Stimulated activated CD8-positive, alpha-beta memory T cell treated with anti-CD3 and anti-CD28 coated beads, Interleukin-7, amount 100 ng/mL, for 4 hours (primary cell): ENCODE data around the gene PBX2.
"Not testable (repeated sequence)": the region's sequence is repeated elsewhere in the genome, so short reads cannot be mapped to it uniquely, and the experiment has no call there.

Source experiments
- DNase-seq, 2 donors: peaks; one replicate each; pipeline ENCODE4 v3.0.0-alpha.2; 2020; ENCODE audit warnings: low read depth in 2 of 2

PBX2 gene

DNA sequence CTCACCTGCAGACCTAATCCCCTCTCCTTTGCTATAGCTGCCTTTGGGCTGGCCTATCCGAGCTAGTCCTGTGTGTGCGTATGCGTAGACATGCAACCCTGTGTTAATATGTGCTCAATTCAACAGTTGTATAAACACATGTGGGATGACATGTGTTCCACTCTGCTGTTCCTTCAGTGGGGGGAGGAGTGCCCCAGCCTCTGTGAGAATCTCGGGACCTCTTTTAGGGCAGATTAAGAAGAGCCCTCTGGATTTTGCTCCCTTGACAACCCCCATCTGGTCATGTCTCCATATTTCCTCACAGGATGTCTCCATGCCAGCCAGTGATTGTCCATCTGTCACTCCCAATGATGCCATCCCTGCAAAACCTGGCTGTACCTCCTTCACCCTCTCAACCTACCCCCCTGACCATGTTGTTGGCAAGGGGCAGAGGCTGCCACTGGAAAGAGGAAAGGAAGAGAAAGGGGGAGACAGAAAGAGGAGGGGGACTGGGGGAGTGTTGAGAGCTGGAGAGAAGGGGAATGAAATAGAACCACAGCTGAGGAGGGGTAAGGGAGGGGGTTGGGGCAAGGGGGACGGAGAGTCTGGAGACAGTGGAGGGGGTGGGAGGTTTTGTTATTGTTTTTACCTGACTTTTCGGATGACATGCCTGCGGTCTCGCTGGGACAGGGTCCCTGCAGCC lies 38.7 kb downstream of the PBX2 start:
- no peak for DNase-seq

DNA sequence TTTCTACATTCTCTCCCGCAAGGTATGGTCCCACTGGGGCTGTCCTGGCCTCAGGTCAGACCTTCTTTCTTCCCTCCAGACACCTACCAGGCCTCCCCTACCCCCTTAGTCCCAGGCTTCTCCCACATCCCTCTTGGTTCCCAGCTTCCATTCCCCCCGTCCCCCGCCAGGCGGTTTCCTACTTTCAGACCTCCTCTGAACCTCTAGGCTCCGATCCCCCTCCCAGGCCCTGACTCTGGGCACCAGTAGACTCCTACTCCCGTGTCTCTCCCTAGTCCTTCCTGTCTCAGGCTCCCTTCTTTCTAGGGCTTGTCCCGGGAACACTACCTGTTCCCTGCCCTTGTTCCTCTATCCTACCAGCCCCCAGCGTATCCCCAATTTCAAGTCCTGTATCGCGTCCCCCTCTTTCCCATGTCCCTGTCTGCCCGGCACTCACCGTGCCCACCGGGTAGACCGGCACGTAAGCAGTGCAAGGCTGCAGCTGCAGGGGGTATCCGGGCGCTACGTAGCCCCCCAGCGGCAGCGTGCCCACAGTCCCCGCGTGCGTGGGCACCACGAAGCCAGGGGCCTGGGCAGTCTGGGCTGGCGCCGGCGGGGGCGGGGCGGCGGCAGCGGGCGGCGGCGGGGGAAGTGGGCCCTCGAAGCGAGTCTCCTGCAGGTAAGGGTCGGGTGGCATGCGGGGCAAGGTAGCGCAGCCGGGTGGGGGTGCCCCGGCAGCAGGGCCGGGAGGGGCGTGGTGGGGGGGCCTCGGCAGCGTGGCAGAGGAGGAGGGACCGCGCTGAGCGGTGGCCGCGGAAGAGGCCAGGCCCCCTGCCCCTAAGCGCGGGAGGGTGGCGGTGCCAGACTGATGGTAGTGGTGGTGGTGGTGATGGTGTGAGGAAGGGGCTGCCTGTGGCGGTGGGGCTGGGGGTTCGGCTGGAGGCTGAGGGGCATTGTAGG lies 39.8 kb downstream of the PBX2 start:
- no peak for DNase-seq

DNA sequence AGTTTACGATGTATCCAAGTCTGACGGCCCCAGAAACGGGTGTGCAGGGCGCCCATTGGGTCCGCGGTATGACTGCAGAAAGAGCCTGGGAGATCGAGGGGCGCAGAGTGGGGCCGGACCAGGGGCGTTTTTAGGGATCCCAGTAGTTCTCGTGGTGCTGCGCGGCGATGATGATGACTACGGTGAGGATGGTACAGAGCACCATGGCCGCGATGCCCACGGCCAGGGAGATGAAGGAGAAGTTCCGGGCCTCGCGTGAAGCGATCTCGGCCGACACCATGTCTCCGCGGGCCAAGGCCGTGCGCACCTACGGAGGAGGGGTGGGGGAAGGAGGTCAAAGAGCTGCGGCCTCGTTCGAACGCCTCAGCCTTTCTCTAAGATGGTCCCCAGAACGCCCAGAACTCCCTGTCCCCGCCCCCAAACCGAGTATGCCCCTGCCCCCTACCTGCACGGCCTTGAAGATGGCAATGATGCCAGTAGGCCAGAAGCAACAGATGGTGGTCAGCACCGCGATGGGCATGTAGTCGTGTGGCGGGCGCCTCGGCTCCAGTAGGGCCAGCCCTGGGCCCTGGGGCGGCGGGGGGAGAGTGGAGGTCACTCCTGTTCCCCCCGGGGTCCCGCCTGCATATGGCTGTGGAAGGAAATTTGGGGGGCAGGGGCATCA lies 40.8 kb downstream of the PBX2 start:
- no peak for DNase-seq

DNA sequence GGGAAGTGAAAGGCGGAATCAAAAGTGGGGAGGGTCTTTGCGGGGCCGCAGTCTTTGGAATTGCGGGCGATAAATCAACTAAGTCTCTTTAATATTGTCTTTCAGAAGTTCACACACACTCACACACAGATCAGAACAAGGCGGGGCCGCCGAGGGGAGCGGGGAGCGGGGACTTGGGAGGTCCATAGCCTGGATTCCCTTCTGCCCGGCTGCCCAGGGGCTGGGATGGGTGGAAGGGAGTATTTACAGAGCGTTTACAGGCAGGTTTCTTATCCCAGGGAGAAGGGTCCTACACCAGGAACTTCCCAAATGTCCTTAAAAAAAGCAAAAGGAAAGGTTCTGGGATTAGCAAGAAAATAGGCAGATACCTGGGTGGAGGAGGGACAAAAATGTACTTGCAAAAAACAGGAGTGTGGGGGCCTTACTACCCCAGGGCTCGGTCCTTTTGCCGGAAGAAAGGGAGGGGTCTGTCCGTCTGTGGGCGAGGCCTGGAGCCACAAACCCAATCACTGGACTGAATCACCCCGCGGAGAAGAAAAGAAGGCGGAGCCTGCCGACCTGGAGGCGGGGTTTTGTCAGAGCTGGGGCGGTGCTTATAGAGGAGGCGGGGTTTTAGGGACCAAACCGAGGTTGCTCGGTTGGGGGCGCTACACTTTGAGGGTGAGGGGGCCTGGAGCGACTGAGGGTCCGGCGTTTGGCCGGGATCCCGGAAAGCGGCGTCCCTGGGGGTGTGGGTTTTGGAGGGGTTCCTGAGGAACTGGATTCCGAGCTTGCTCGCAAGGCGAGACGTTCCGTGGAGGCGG lies 41.5 kb downstream of the PBX2 start:
- DNase-seq = peak; percentile 35 to 45

DNA sequence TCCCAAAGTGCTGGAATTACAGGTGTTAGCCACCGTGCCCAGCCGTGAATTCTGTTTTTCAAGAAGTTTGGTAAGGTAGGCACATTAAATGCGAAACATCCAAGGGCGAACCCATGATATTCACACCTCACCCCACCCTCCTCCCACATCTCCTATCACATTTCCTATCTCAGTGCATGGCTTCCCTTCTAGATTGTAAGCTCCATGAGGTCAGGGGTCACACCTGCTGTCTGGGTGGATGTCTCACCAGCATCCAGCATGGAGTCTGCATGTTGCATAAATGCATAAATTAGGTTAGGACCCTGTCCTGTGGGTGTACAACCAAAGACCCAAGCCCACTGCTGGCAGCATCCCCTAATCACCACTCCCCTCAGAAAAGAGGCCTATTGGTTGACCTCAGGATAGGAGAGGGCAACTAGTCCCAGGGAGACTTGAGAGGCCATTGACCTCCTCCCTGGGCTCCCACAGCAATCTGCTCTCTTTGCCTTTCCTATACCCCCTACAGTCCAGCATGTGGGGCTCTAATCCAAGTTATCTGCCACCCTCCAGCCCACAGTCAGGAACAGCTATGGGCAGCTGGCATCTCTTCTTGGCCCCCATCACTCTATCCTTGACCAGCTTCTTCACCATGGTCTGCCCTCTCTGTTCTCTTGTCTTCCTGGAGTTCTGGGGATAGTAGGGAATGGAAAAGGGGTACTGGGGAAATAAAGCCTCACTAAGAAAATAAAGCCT lies 42.4 kb downstream of the PBX2 start:
- no peak for DNase-seq

DNA sequence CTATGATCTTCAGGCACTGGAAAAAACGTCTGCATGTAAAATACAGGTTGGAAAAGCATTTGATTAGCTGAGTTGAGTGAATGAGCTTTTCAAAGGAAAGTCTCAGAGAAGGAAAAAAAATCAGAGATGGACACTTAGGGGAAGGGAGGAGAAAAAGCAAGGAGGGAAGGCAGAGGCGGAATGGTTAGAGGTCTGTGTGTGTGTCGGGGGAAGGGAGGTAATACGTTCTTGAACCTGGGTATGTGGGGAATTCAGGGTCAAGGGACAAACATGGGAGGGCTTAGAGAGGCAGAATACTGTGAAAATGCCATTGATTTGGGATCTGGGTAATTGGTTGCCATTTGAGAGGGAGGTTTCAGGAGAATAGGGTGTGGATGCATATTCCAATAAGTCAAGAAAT lies 43.3 kb downstream of the PBX2 start:
- no peak for DNase-seq

DNA sequence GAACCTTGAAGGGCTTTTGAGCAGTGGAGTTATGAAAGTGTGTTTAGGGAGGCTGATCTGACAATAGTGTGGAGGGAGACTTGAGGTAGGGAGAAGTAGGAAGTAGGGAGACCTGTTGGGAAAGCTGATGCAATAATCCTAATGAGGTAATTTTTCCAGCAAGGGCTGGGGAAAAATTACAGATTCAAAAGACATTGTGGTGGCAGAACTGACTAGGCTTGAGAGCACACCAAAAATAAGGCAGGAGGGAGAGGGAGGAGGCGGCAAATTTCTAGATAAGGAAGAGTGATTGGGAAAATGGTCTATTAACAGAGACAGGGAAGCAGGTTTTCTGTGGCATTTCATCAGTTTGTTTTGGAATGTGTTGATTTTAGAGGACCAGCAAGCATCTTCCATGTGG lies 43.7 kb downstream of the PBX2 start:
- DNase-seq = no peak

DNA sequence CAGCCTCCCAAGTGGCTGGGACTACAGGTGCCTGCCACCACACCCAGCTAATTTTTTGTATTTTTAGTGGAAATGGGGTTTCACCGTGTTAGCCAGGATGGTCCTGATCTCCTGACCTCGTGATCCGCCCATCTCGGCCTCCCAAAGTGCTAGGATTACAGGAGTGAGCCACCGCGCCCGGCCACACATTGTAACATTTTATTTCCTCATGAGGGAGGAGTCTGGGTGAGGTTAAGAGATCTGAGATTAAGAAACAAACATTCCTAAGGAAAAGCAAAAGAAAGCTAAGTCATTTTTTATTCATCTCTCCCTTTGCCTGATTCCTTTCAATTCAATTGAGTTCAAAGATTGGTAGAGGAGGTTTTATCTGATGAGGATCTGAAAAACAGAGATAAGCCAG lies 45.8 kb downstream of the PBX2 start:
- DNase-seq = not testable (repeated sequence)

DNA sequence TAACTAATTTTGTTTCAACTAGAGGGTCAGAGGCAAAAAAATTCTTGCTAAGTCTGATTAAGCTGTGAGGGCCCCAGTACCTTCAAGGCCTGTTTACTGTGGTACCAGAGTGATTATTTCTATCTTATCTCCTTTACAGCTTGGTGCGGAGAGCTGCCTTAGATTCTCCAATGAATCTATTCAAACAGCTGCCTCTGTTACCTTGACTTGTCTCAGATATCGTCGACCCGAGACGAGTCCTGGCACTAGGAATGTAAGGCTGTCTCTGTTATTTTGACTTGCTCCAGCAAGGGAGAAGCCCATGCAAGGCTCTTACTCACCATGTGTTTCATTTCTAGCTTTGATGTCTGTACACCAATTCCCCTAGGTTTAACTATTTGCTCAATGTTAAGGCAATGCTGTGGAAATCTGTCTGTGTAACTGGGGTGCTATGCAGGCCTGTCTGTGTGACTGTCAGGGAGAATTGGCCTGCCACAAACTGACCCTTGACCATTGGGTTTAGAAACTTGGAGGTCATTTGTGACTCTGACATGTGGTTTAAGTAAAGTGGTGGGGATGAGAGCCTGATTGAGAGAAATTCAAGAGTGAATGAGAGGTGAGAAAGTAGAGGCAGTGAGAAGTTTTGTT lies 49.5 kb downstream of the PBX2 start:
- DNase-seq = no peak

DNA sequence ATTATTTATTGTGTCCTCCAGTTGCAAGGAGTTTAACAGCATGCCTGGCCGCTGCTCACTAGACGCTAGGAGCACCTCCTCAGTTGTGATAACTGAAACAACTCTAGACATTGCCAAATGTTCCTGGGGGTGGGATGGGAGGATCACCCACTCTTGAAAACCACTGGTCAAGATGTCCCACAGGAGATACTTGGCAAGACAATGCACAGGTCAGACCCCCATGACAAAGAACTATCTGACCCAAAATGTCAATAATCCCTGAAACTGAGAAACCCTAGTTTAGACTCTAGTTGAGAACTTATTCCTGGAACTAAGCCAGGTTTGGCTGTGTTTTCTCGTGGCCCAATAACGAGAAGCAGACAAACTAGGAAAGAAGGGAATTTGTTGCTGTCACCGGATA lies 50.4 kb downstream of the PBX2 start:
- no peak for DNase-seq

DNA sequence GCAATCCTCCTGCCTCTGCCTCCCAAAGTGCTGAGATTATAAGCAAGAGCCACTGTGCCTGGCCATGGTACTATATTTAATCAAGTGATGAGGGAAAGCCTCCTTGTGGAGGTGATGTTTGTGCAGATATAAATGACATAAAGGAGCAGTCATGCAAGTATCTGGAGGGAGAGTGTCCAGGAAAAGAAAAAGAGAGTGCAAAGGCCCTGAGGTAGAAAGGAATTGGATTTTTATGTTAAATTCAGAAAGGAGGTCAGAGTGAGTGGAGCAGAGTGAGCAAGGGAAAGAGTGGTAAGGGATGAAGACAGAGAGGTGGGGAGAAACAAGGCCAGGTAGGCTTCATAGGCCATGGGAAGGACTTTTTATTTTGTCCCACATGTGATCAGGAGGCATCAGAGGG lies 52.5 kb downstream of the PBX2 start:
- no peak for DNase-seq
